Astrocyte of the spinal cord (primary cell): Measurements from ENCODE around the gene COL23A1.

Experiments used
- DNase-seq: peaks from one replicate; pipeline ENCODE4 v3.0.0; 2011; ENCODE audit warnings: low read depth, low spot score
- H3K4me3 ChIP-seq: 2 replicates; pipeline ENCODE4 v1.5.1; 2011; ENCODE audit warnings: low read depth, mild to moderate bottlenecking, low read length, moderate library complexity
- in situ Hi-C: cut with HindIII; loops from 2 replicates; pipeline ENCODE4 v1.10.0; 2017; ENCODE audit warnings: low sequenced_read_pairs
- TF ChIP-seq, protein P1 (sequence below): IDR thresholded peaks from 2 replicates; pipeline ENCODE4 v1.5.1; 2012; ENCODE audit warnings: low read depth, mild to moderate bottlenecking, low read length, inconsistent platforms

Gene COL23A1

DNA sequence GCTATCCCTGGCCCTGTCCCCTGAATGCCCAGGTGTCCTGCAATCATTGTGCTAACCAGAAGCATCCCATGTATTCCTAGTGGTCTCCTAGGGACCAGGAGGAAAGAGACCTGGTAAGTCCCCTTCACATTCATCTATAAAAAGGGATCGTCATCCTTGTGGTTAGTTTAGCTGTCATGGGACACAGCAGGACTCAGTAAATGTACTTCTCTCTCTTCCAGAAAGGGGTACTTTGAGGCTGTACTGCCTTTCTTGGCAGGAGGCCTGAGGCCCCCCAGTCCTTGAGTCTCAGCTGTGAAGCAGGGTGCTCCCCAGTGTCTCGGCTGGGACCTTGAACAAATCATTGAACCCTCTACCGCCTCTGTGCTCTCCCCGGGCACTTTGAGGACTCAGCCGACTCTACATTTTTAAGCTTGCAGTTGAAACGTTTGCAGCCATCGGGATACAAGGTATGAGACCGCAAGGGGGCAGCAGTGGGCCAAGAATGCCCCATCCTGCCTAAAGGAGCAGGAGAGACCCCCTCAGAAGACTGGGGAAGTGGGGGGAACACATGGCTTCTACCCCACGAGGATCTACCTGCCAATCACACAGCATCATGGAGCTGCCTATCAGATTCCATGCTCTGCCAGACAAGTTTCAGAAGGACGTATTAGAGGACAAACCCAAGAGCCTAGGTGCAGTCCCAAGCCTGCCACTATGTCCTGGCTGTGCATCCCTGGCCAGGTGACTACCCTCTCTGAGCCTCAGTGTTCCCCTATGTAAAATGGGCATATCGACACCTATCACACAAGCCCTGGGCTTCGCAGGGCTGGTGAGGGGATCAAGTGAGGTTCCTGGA is 355.2 kb downstream of the COL23A1 start:
- TF ChIP-seq, protein P1, sequence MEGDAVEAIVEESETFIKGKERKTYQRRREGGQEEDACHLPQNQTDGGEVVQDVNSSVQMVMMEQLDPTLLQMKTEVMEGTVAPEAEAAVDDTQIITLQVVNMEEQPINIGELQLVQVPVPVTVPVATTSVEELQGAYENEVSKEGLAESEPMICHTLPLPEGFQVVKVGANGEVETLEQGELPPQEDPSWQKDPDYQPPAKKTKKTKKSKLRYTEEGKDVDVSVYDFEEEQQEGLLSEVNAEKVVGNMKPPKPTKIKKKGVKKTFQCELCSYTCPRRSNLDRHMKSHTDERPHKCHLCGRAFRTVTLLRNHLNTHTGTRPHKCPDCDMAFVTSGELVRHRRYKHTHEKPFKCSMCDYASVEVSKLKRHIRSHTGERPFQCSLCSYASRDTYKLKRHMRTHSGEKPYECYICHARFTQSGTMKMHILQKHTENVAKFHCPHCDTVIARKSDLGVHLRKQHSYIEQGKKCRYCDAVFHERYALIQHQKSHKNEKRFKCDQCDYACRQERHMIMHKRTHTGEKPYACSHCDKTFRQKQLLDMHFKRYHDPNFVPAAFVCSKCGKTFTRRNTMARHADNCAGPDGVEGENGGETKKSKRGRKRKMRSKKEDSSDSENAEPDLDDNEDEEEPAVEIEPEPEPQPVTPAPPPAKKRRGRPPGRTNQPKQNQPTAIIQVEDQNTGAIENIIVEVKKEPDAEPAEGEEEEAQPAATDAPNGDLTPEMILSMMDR: peak; percentile 87

DNA sequence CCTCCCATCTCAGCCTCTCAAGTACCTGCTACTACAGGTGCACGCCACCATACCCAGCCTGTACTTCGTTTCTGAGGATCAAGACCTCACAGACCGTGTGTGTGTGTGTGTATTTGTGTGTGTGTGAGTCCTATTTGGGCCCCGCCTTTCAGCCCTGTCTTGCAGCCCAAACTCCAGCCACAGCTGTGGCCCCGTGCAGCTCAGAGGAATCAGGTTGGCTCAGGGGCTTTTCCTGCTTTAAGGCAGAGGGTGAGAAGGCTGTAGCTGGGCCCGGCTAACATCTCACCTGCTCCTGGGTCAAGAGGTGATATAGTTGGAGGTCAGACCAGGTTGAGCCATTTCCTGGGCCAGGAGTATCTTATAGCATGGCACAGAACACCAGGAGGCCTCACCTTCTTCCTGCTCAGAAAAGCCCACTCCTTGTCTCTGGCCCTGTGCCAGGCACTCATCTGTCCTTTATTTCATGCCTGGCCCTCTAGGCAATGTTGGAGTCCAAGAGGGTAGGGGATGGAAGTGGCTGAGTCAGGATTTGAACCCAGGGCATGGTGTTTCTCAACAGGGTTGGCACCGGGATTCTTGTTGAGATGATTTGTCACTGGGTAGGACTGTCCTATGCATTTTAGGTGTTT is 356.0 kb downstream of the COL23A1 start:
- no peak overlapping the region for H3K4me3 ChIP-seq
- DNase-seq: no peak
- in situ Hi-C loops: no loop called here
- TF ChIP-seq, protein P1: no peak

More for the DNA sequence above, 355.2 kb downstream of the COL23A1 start:
- DNase-seq: peak; percentile 61
- in situ Hi-C loops: no loop called here
- H3K4me3 ChIP-seq: no peak overlapping the region

DNA sequence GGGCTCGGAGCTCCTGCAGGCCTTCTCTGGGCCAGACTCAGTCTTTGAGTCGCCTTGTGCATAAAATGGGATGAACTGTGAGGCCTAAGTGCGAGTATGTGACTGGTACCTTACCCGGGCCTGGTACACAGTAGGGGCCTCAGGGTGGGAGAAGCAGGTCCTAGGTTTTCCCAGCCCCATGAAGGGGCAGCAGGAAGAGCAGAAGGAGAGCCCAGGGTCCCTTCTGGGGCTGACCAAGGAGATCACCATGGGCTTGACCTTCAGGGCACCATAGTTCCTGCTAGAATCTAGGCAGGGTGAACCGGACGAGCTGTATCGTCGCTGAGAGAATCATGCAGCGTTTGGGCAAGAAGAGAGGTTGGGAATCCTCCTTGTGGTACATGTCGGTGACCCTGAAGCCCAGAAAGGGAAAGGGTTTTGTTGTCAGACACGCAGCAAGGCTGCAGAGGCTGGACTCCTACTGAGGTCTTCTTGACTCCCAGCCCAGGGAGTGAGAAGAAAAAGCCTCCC is 357.2 kb downstream of the COL23A1 start:
- no peak for DNase-seq
- in situ Hi-C loops: no loop called here
- TF ChIP-seq, protein P1: no peak
- H3K4me3 ChIP-seq: peak overlapping the region; percentile 83

DNA sequence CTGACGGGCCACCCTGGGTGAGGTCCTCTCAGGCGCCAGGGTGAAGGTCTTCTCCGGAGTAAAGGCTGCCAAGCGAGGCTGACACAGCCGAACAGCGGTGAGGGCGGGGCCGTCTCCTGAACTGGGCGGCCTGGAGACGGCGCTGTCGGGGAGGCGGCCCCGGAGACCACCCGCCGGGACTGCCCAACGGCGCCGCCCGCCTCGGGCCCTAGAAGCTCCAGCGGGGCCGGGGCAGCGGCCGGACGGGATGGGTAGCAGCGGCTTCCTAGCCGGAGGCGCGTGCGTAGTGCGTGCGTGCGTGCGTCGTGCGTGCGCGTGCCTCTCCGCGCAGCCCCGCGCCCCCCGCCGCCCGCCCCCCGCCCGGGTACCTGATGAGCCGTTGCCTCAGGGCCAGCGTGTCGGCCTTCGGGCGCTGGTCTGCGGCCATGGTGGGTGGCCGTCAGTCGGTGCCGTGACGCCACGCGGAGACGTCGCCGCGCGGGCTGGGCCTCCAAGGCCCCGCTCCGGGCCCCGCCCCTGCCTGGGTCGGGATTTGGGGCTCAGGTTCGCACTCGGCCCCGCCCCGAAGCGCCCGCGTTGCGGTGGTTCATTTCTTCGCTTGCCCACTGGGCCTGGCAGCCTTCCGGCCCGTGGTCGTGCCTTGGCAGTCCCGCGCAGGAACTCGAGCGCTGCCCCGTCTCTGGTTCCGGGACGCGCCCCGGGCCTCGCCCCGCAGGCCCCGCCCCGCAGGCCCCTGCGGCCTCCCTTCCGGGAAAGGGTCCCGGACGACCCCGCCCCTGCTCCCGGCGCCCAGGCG is 357.9 kb downstream of the COL23A1 start, which contains the start of gene PHYKPL:
TSS of gene PHYKPL (minus strand) at position 679 of the 796 bp plus-strand sequence. CDS start at position 427, 252 bp downstream.
- peak; percentile 69 for DNase-seq
- in situ Hi-C loops: no loop called here
- peak within 1 kb of the TSS; percentile 83 for H3K4me3 ChIP-seq
- TF ChIP-seq, protein P1: peak; percentile 21

DNA sequence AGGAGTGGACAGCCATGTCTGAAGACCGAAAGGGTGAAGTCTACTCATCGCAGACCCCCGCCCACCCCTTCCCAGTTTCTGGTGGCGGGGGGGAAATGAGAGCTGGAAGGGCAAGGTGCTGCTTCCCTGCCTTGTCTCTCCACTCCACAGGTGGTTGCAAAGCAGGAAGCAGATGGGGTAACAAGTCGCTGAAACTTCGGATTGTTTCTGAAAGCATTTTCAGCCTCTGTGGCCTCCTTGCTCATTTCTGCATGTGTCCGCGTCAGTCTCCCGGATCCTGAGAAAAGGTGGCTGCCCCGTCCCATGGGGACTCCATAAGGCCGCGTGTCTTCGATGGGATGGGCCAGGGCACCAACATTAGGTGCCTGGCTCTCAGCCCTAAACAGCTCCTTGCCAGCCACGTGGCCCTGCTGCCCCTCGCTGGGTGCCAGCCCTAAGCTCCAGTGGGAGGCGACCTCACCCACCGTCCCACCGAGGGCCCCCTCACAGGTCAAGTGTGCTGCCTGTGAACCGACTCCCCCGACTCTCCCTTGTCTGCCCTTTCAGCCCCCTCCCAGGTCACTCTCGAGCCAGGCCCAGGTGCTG is 358.6 kb downstream of the COL23A1 start:
- DNase-seq: no peak
- TF ChIP-seq, protein P1: no peak
- in situ Hi-C loops: no loop called here

More for the DNA sequence above, 358.6 kb downstream of the COL23A1 start:
- peak overlapping the region; percentile 83 for H3K4me3 ChIP-seq
